HG02852 (cell line): ENCODE results near the gene IFT80.

Experiments
- ATAC-seq: cut with Tn5 transposase; IDR thresholded peaks from one replicate; pipeline ENCODE4 v1.9.1; 2021; ENCODE audit warnings: mild to moderate bottlenecking, moderate library complexity; ENCODE audit not compliant: unreplicated experiment

Gene IFT80

DNA sequence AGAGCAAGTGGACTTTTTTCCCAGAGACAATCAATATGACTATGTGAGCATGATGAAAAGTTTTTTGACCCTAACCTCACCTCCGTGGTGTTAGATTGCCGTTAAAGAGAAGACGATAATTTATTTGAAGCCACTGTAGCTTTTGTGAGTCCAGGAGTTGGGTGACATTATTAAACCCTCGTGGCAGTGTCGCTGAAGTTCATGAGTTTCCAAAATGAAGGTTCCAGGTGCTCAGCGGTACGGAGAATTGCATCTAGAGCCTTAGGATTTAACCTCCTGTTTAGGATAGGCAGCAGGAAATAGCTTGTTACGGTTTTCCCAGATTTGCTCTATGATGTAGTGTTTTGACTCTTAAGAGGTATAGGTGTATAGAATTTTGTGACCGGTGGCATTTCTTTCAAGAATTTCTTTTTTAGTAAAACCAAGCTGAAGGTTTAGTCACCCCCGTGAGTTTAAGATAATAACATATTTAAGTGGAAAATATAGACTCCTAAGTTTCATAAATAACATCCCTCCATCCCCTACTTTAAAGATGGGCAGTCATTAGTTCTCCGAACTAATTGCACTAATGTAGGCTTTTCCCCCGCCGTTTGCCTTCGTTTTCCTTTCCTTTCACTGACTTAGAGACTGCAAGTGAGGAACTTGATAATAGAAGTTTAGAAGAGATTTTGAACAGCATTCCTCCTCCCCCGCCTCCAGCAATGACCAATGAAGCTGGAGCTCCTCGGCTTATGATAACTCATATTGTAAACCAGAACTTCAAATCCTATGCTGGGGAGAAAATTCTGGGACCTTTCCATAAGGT lies 2.5 kb upstream of the IFT80 start:
- no peak for ATAC-seq

DNA sequence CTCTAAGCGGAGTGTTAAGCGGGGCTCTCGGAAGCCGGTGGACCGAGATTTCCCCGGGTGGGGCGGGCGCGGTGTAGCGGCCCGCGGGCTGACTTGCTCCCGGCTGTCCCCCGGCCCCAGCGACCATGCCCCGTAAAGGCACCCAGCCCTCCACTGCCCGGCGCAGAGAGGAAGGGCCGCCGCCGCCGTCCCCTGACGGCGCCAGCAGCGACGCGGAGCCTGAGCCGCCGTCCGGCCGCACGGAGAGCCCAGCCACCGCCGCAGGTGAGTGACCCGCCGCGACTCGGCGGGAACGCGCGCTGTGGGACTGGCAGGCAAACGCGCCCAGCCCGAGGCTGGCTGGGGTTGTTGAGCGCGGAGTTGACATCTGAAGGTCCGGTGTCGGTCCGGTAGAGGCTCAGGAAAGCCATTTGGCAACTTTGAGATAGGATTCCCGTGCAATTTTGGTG lies 1.7 kb upstream of the IFT80 start:
- peak; percentile 15 for ATAC-seq

DNA sequence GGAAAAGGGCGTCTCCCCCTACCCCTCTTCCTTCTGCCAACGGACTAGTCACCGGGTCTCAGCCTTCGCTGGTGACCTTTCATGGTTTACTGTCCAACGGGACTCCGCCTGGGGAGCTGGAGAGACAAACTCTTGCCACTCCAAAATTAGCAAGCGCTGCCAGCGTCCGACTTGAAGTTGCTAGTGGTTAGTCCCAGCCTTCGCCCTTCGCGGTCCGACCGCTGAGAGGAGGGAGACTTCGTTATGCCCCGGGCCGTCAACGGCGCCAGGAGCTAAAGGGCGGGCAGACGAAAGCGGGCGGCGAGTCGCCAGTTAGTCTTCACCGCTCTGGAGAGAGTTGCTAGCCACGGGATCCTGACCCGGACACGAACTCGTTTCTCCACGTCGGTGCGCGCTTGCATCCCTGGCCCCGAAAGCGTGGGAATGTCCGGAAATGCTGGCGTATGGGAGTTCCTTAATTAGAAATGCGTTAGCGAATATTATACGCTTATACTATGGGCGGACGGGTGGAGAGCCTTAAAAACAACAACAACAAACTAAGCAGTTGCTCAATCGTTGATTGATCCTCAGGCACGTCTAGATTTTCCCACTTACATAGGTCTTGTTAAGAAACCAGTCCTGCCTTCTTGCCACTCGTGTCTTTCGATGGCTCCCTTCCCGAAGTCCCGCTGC lies 1.1 kb upstream of the IFT80 start:
- ATAC-seq, result peak; percentile 18

DNA sequence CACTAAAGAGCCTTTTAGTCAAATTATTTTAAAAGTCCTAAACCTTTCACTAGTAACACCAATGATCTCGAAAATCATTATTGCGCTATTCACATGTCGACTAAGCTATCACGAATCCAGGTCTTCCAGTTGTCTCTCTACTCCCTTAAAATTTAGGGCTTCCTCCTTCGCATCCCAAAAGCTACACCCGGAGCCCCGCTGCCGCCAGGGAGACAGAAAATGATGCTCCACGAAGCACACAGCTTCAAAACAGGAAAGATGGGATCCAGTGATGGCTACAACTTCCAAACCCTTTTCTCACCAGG lies 253 bp downstream of the IFT80 start:
- peak; percentile 9 for ATAC-seq

DNA sequence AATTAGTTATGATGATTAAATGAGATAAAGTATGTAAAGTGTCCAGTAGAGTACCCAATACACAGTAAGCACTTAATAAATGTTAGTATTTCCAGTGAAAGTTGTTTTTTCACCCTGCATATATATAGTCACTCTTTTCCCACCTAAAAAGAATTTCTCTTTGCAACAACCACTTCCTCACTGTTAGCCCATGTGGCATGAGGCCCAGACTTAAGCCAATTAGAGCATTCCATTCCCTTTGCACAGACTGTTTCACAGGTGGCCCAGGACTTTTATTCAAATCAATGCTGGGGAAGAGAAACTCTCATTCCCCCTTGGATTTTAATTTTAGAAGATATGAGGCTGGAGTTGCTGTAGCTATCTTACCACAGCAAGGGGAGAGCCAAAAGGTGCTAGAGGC lies 3.7 kb downstream of the IFT80 start:
- ATAC-seq, result no peak

DNA sequence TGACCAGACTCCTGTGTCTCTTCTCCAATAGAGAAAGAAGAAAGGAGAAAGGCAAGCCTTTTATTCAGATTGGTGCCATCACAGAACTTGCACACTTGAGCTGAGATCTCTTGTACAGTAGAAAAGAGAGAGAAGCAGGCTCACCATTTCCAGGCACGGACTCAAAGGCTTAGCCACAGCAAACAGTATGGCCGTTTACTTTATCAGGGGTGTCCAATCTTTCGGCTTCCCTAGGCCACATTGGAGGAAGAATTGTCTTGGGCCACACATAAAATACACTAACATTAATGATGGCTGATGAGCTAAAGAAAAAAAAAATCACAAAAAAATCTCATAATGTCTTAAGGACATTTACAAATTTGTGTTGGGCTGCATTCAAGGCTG lies 5.0 kb downstream of the IFT80 start:
- no peak for ATAC-seq

DNA sequence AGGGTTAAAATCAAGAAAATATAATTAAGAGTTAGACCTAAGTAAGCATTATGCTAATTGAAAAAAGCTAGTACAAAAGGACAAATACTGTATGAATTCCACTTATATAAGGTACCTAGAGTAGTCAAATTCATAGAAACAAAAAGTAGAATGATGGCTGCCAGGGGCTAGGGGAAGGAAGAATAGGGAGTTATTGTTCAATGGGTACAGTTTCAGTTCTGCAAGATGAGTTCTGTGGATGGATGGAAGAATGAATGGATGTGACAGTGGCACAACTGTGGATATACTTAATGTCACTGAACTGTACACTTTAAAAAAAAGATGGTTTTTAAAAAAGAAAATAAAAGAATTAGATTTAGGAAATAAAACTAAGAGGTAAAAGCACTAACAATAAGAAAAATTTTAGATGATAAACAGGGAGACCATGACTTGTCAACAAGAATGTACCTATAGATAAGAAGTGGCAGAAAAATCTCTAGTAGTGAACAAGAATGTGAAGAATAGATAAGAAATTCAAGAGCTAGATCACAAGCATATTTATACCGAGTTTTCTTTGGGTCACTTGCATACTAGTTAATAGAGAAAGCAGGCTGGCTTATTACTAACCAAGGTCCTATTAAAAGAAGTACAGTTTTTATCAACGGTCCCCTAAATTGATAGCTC lies 5.5 kb downstream of the IFT80 start:
- no peak for ATAC-seq

DNA sequence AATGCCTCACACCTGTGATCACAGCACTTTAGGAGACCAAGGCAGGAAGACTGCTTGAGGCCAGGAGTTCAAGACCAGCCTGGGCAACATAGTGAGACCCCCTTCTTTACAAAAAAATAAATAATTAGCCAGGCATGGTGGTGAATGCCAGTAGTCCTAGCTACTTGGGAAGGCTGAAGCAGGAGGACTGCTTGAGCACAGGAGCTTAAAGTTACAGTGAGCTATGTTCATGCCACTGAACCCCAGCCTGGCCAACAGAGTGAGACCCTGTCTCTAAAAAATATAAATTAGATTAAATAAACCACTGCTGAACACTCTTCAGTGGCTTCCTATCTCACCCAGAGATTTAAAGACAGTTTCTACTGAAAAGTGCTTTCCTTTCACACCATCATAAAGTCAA lies 6.2 kb downstream of the IFT80 start:
- ATAC-seq, result no peak

DNA sequence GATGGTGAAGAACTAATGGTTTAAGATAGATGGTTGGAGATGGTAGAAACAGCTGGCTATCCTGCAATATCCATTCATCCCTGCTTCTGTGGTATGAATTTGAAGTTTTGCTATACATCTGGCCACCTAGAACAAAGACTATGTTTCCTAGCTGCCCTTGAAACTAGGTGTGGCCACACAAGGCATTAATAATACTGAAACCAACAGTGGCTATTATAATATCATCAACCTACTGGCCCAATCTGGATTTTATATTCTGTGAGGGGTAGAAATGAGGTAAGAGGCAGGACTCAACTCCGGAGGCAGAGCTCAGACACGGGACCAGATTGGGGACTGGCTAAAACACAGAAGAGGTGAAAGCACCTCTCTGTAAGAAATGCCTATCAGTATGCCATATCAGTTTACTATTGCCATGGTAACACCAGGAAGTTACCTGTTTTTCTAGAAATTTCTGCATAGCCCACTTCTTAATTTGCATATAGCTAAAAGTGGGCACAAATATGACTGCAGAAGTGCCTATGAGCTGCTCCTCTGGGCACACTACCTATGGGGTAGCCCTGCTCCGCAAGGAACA lies 8.4 kb downstream of the IFT80 start:
- peak; percentile 52 for ATAC-seq

DNA sequence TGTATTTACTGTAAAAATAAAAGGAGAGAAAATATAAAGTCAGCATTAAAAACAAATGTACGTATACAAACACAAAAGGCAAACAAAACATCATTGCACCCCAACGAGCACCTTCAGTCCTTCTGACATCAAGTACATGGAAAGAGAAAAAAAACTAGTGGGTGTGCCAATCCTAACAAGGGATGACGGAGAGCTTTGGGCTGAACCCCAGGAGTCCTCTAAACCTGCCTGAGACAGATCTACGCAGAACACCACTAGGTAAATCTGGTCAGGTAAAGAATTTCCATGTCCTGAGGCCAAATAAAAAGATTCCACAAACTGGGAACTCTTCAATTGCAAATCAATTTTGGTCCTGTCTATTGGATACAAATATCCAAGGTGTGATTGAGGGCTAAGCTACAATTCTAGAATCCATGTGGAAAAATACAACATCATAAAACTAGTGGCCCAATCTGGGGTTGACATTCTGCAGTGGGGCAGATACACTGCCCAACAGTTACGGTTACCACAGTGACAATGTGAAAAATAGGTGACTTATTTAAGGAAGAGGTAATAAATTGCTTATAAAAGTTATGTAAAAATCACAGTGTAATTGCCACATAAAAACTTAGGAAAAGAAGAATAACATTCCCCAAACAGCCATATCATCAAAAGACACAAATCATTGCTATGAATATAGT lies 14.2 kb downstream of the IFT80 start:
- no peak for ATAC-seq

DNA sequence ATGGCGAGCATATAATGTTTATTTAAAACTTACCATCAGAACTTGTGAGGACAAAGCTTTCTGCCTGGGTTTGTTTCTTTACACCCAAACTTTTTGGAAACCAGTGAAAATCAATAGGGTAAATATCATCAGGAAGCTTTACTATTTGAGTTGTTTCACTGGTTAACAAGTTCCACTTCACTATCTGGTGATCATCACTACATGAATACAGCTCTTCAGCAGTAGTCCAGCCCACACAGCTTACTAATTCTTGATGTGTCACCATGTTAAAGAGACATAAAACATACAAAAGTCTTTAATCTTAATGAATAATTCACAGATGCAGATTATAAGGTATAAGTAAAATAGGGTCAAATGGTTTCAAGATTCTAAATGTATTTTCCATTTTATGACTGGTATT lies 17.6 kb downstream of the IFT80 start:
- no peak for ATAC-seq

DNA sequence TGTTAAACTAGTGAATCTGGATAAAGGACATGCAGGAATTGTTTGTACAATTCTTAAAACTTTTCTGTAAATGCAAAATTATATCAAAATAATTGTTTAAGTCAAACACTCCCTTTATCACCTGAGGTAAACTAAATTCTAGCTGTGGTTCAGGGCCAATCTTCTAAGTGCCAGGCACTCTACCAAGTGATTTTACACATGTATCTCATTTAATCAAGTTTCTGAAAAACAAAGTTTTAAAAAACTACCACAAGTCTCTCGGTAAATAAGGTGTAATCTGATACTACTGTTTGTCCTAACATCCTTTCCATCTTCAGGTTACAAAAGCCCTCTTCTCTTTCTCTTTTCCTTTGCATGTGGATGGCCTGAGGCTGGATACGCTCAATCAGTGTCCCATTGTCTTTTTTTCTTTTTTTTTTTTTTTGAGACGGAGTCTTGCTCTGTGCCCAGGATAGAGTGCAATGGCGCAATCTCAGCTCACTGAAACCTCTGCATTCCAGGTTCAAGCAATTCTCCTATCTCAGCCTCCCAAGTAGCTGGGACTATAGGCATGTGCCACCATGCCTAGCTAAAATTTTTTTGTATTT lies 19.3 kb downstream of the IFT80 start:
- ATAC-seq, result no peak

DNA sequence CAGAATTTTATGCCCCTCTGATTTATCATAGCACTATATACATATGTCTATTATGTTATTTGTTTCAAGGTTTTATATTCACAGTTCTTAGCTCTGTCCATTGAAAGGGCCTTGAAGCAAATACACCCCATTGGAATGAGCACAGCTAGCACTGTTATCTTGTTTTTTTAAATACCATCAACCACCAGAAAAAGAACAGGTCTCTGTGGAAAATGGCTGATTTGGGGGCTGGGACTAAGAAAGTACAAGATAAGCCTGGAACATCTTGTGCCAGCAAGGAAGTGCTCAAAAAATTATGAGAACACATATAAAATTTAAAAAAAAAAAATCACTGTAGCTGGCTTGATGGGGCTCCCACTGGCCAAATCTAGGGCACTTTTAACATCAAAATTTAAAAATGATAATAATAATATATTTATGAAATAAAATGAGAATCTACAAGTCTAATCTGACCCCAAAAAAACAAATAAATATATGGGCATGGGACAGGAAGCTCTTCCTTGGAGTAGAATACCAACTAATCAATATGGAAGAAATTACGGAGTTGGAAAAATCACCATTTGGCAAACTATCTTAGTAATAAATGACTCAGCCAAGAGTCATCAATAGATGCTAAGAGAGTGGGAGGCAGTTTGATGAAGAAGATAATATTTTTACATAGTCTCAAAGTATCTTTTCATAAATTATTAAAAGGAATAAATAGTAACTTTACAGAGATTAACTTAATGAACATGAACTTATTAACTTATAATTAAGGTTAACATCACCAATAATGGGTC lies 20.5 kb downstream of the IFT80 start:
- no peak for ATAC-seq

DNA sequence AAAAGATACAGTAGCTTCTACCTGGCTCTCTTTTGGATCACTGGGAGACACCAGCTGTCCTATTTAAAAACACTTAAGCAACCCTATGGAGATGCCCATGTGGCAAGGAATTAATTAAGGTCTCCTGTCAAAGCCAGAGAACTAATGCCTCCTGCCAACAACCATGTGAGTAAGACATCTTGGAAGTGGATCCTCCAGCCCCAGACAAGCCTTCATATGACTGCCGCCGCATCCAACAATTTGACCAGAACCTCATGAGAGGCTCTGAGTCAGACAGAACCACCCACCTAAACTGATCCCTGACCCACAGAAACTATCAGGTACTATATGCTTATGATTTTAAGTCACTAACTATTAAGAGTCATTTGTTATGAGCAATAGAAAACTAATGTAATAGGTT lies 22.3 kb downstream of the IFT80 start:
- ATAC-seq, result no peak

DNA sequence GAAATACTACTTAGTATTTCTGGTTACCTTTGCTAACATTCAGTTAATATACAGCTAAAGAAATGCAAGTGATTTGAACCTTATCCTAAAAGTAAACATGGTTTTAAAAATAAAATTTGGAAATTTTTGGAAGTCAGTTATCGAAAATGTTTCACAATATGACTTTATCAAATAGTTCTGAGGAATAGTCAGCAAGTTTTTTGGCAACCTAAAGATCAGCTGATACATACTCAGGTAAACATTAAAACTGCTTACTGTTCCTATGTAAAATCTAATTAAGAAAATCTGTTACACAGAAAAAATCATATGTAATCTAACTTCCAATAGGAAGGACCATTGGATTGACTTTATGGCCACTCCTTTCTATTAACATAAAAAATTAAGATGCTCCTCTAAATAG lies 24.1 kb downstream of the IFT80 start:
- ATAC-seq, result no peak

DNA sequence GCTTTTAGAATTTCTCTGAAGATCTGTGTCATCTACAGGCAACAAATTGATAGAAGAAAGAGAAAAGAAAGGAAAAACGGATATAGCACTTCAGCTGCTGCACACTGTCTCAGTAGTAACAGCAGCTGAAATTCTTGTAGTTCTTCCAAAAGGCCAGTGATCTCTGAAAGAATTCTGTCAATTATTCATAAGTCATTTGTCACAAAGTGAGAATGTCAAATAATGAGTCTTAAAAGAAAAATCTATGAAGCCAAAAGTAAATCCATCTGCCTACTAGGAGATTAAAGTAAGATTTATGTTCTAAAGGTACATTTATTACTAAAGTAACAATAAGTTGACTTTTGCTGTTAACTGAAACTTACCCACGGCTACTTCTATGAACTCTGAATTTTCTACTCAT lies 24.6 kb downstream of the IFT80 start:
- ATAC-seq, result no peak

DNA sequence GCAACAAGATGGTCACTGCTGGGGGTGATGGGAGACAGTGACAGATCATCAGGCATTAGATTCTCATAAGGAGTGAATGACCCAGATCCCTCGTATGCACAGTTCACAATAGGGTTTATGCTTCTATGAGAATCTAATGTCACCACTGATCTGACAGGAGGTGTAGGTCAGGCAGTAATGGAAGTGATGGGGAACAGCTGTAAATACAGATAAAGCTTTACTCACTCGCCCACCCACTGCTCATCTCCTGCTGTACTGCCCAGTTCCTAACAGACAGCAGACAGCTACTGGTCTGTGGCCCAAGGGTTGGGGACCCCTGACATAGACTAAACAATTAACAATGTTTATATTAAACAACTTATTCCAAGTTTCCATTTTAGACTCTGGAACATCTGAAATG lies 25.4 kb downstream of the IFT80 start:
- no peak for ATAC-seq

DNA sequence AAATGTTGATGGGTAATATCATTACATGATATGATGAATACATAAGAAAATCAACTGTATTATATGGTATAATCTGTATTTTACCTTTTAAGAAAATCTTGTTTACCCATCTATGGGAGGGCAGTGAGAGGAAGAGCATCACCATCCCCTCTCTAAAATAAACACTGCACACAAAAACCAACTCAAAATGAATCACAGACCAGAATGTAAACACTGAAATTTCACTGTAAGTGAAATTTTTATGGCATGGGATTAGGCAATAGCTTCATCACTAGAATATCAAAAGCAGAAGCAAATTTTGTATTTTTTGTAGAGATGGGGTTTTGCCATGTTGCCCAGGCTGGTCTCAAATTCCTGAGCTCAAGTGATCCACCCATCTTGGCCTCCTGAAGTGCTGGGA lies 26.2 kb downstream of the IFT80 start:
- no peak for ATAC-seq

DNA sequence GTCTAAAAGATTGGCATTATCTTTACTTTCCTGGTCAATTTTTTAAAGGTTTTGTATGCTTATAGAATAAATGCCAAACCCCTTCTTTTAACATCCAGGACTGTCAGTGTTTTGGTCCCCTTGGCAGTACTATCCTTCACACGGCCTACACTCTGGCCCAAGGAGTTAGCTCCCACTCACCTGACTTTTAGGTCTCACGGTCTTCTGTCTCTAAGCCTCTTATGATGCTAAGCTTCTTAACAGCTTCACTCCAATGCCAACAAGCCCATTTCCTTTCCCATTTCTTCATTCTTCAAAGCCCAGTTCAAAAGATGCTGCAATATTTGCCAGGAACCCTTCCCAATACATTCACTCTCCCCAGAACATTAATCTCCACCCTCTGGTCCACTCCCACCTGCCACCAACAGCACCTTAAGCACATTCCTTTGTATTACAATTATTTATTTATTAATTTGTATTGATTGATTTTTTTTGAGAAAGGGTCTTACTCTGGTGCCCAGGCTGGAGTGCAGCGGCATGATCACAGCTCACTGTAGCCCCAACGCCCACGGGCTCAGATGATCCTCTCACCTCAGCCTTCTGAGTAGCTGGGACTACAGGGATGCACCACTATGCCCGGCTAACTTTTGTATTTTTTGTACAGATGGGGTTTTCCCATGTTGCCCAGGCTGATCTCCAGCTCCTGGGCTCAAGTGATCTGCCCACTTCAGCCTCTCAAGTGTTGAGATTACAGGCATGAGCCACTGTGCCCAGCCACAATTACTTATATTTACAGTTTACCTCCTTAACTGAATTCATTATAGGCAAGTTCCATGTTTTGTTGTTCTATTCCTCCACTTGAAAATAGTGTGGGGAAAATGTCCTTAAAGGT lies 27.8 kb downstream of the IFT80 start:
- ATAC-seq, result no peak
